ENCODE data around the gene SYAP1.
"Not testable (repeated sequence)": the region's sequence is repeated elsewhere in the genome, so short reads cannot be mapped to it uniquely, and the experiment has no call there.

DNA sequence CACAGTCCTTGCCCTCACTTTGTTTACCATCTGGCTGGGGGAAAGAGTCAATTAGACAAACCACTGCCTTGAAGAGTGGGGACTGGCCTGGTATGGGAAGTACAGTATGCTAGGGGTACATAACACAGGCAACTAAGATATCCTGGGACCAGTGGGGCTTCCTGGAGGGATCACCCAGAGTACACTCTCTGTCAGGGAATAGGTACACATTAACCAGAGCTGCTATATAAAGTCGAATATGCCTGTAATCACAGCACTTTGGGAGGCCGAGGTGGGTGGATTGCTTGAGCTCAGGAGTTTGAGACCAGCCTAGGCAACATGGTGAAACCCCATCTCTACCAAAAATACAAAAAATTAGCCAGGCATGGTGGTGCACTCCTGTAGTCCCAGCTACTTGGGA lies 60.4 kb downstream of the SYAP1 start:
- TF ChIP-seq, protein P1, sequence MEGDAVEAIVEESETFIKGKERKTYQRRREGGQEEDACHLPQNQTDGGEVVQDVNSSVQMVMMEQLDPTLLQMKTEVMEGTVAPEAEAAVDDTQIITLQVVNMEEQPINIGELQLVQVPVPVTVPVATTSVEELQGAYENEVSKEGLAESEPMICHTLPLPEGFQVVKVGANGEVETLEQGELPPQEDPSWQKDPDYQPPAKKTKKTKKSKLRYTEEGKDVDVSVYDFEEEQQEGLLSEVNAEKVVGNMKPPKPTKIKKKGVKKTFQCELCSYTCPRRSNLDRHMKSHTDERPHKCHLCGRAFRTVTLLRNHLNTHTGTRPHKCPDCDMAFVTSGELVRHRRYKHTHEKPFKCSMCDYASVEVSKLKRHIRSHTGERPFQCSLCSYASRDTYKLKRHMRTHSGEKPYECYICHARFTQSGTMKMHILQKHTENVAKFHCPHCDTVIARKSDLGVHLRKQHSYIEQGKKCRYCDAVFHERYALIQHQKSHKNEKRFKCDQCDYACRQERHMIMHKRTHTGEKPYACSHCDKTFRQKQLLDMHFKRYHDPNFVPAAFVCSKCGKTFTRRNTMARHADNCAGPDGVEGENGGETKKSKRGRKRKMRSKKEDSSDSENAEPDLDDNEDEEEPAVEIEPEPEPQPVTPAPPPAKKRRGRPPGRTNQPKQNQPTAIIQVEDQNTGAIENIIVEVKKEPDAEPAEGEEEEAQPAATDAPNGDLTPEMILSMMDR (IDR thresholded peaks at IDR 0.05) = not testable (repeated sequence)
- TF ChIP-seq POLR2AphosphoS5, POLR2A, EP300 (IDR thresholded peaks at IDR 0.05): not testable (repeated sequence)

Data from suprapubic skin (tissue), 4 donors.